GM21825 (cell line): Measurements from ENCODE around the gene DR1.
"Not testable (repeated sequence)": the region's sequence is repeated elsewhere in the genome, so short reads cannot be mapped to it uniquely, and the experiment has no call there.

Experiments used
- ATAC-seq: cut with Tn5 transposase; IDR thresholded peaks from one replicate; pipeline ENCODE4 v1.9.1; 2021; ENCODE audit warnings: mild to moderate bottlenecking, moderate library complexity; ENCODE audit not compliant: unreplicated experiment

The DR1 gene

DNA sequence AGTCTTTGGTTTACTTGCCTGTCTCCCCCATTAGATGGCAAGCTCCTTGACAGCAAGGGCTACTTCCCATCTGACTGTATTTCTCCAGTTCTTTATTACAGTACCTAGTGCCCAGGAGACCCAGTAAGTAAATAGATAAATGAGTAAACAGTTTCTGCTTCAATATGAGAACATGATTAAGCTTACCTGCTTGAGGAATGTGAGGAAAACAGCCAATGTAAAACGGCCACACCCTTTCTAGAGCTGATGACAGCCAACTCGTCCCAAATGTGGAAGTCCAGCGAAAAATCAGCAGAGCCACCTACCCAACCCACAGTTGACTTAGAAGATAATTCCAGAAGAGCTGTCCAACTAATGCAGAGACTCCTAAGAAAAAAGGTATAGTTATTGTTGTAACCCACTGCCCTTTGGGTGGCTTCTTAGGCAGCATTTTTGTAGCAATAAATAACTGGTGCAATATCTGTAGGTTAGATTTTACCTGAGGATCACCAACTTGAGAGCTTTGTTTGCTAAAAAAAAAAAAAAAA lies 6.5 kb upstream of the DR1 start:
- no peak for ATAC-seq

DNA sequence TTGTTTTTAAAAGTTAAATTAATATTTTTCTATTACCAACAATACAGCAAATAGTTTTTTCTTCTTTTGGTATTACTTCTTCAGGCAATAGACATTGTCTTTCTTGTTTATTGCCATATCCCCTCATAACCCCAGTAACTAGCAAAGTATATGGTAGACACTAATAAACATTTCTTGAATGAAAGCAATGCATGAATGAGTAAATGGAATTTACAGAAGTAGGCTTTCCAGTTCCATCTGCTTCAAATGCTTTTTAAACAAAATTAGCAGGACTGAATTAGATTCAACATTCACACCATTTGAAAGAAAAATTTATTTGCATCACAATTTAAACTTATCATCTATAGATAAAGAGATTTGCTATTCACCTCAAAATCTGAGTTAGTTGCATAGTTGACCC lies 5.6 kb upstream of the DR1 start:
- no peak for ATAC-seq

- no peak for ATAC-seq
Observed at GRCh38 chr1:93344484-93344883, 1.2 kb upstream of the DR1 start.

- ATAC-seq = no peak
Observed at GRCh38 chr1:93344886-93345632, 648 bp upstream of the DR1 start.

- peak; percentile 26 for ATAC-seq
Observed at GRCh38 chr1:93346421-93346993, 800 bp downstream of the DR1 start.

GRCh38 chr1:93347334-93347899 lies 1.7 kb downstream of the DR1 start:
- no peak for ATAC-seq

DNA sequence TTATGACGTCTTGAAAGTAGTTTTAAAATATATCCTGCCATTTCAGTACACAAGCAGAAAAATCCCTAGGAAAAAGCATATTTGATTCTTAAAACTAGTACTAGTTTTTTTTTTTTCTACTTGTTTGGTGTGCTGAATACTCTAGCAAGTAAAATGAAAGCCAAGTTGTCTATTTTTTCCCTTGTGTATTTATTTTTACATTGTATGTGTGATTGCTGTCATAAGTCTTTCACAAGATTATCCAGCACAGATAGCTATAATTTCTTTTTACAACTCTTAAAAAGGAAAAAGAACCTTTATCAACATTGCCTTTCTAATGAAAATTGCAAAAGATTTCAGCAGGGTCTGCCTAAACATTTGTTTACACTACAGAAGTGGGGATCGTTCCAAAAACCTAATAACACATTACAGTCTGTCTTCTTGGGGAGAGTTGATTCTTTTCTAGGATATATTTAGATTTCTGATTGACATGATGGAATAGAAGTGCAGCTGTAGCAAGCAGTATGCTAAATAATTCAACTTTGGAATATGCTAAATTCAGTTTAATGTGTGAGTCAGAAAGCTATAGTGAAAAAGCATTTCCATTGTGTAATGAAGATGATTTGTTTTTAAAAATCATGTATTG lies 2.5 kb downstream of the DR1 start:
- ATAC-seq = no peak

GRCh38 chr1:93349231-93350135 lies 3.8 kb downstream of the DR1 start:
- ATAC-seq = no peak

DNA sequence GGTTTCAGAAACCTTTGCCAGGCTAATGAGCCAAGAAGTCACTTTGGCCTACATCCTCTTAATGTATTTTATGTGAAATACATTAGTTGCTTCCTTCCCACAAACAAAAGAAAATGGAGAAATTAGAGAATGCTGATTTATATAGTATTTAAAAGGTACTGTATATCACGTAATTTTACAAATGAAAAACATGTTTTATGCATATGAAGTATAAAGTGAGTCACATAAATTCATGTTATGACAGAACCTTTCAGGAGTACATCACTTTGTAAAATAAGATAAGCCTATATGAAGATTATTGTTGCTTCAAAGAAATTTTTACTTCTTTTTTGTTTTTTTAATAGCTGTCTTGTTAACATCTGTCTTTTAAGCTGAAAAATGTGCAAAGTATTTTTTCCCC lies 4.6 kb downstream of the DR1 start:
- ATAC-seq = no peak

GRCh38 chr1:93350875-93351274 lies 5.2 kb downstream of the DR1 start:
- no peak for ATAC-seq

DNA sequence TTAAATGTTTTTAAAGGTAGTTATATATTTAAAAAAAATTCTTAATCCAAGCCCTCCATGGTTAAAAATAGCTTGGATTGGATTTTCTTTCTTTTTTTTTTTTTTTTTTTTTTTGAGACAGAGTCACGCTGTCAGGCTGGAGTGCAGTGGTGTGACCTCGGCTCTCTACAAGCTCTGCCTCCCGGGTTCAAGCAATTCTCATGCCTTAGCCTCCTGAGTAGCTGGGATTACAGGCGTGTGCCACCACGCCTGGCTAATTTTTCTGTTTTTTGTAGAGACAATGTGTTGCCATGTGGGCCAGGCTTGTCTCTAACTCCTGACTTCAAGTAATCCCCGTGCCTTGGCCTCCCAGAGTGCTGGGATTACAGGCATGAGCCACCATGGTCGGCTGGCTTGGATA lies 5.6 kb downstream of the DR1 start:
- ATAC-seq = not testable (repeated sequence)

DNA sequence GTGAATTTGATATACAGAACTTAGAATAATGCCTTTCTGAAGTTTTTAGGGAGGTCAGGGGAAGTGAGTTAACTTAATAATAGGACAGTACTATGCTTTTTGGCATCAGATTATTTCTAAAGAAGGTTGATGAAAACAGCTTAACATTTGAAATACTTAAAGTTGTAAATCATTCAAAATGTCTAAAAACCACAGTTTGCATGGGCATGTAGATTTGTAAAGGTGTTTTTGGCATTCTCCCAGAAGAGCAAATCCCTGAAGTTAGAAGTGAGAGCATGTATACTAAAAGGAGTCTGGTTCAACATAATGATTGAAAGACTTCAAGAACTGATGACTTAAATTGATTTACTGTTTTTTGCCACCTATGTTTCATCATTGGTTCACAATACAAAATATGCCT lies 6.7 kb downstream of the DR1 start:
- ATAC-seq = no peak

- no peak for ATAC-seq
Observed at GRCh38 chr1:93353286-93353685, 7.6 kb downstream of the DR1 start.

DNA sequence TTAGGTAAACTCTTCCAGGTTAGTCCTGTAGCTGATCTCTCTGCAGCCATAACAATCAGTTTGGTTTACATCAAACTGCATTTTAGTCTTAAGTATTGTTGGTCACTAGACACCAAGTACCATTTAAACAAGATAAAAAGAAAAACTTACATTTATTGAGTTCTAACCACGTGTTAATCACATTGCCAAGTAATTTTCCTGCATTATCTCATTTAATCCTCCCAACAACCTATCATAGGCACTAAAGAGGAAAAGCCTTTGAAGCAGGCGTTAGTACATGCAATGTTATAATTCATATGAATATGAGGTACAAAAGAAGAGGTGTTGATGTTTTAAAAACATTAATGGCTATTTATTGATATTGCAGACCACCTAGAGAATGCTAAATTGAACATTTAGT lies 9.0 kb downstream of the DR1 start:
- no peak for ATAC-seq

GRCh38 chr1:93357242-93357641 lies 11.5 kb downstream of the DR1 start:
- ATAC-seq = no peak

- no peak for ATAC-seq
Observed at GRCh38 chr1:93358293-93358692, 12.6 kb downstream of the DR1 start.

DNA sequence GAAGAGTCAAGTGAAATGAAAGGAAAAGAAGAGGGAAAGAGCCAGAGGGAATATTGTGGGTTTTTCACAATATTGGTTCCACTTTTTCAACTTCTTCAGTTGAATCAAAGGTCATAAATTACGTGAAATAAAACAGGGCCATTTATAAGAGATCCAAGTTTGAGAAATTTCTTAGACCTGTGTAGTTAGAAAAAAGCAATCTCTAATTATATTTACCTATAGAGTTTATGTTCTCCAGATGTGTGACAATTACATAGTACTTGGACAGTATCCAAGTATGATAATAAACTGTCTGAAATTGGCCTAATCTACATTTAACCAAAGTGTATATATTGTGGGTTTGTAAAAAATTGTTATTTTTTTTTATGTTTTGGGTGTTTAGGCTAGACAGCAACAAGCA lies 14.4 kb downstream of the DR1 start:
- no peak for ATAC-seq

DNA sequence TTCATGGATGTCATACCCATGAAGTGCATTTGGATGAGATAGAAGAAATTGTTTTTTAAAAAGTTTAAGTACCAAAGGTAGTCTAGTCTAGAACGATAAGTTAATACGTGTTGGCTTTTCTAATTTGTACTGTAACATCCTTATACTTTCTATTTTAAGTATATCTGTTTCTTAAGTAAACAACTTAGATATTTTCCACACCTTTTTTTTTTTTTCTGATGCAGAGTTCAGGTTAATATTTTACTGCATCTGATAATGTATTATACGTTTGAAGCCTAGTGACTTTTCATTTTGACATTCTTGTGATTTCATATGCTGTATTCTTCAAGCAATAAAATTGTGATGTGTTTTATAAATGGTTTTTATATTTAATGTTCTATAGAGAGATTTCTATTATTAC lies 16.5 kb downstream of the DR1 start:
- no peak for ATAC-seq

GRCh38 chr1:93365813-93366212 lies 20.1 kb downstream of the DR1 start:
- ATAC-seq = no peak

DNA sequence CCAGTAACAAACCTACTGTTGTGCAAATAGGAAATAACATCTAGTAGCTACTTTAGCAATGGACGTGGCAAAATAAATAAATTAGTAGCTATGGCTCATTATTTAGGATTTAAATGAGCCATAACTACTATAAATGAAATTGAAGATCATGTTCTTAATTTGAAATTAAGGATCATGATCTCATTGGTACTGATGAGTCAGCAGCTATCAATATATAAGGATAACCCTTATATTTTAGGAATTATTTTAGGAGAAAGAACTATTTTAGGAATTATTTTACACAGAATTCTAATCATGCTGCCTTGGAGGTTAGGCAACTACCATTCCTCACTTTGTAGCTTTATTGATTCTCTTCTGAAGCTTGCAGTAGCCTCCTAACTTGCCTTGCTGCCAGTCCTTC lies 24.0 kb downstream of the DR1 start:
- ATAC-seq = no peak
